K562 (cell line): ENCODE data around the gene HMGN1. TPM values are rescaled to one million over a fixed set of nuclear protein-coding genes. Genes with fewer than 3 reads are reported as not detected.

ENCODE experiments used
- ATAC-seq: fragments of 200-7000 bp; cut with Tn5 transposase; 3 replicates; pipeline ENCODE4 v1.9.1; 2020; ENCODE audit warnings: moderate library complexity
- BruUV-seq: library from RNA; stranded (reverse); fragments of 400-500 nt; replicated peaks from 2 replicates; lab custom pipeline; 2021; lab: Mats Ljungman, UMichigan
- CTCF ChIA-PET: fragments of 300-600 bp; formaldehyde crosslinking; extraction: SDS; loops from one replicate; lab custom pipeline; 2021; ENCODE audit warnings: low intra/inter-chr PET ratio; lab: Yijun Ruan, JAX
- POLR2A ChIA-PET: fragments of 300-600, 350-650 bp; sonication (Branson Sonifier 250); formaldehyde crosslinking; extraction: SDS; loops from one replicate; lab custom pipeline; 2021; ENCODE audit warnings: antibody characterized with exemption, inconsistent platforms; lab: Yijun Ruan, JAX
- DNase-seq, 4 experiments: peaks; one replicate each; pipeline versions ENCODE4 v3.0.0 to v3.0.0-alpha.2; 2011 to 2018; ENCODE audit warnings: low spot score in 3 of 4, mixed read lengths in 3 of 4; ENCODE audit errors: extremely low read depth in 1 of 4
- FAIRE-seq: peaks from 2 replicates; lab custom pipeline; 2011; peaks lifted over from hg19 to GRCh38; lab: Jason Lieb, UNC
- H2AFZ ChIP-seq: 2 replicates; pipeline ENCODE4 v1.6.0; 2011; ENCODE audit warnings: low read depth, low read length, control low read depth, inconsistent platforms
- H3K27ac ChIP-seq: fragments of 200-600 bp; 3 replicates; pipeline ENCODE4 v1.8.0; 2011; ENCODE audit warnings: low read depth, mild to moderate bottlenecking, control low read depth, inconsistent platforms, low read length, moderate library complexity, mixed read lengths; ENCODE audit errors: extremely low read depth
- H3K27me3 ChIP-seq, 2 experiments: fragments of 300-600 bp in 1 of 2; 2 replicates in 1 of 2; 3 replicates in 1 of 2; pipeline versions ENCODE4 v1.6.0 to v1.8.0; 2011; ENCODE audit warnings: inconsistent platforms in 2 of 2, low read length in 2 of 2, mild to moderate bottlenecking in 1 of 2, mixed read lengths in 1 of 2, moderate library complexity in 1 of 2; ENCODE audit not compliant: control insufficient read depth in 2 of 2, insufficient read depth in 2 of 2
- H3K36me3 ChIP-seq: fragments of 300-600 bp; 3 replicates; pipeline ENCODE4 v1.8.0; 2011; ENCODE audit warnings: mild to moderate bottlenecking, low read length, inconsistent platforms; ENCODE audit not compliant: control insufficient read depth, insufficient read depth
- H3K4me1 ChIP-seq, 2 experiments: fragments of 200-600 bp in 1 of 2; replicated peaks in 1 of 2; 2 replicates in 1 of 2; 3 replicates in 1 of 2; pipeline versions ENCODE4 v1.5.1 to v1.8.0; 2011; ENCODE audit warnings: inconsistent platforms in 2 of 2, low read length in 2 of 2, mild to moderate bottlenecking in 1 of 2, mixed read lengths in 1 of 2, moderate library complexity in 1 of 2; ENCODE audit not compliant: control insufficient read depth in 2 of 2, insufficient read depth in 2 of 2
- H3K4me2 ChIP-seq: 2 replicates; pipeline ENCODE4 v1.6.1; 2011; ENCODE audit warnings: low read length, control low read depth, inconsistent platforms, mixed read lengths; ENCODE audit not compliant: insufficient read depth
- H3K4me3 ChIP-seq: fragments of 200-600 bp; sonication (generic), shearing (Covaris generic); 2 replicates; pipeline ENCODE4 v1.5.1; 2016; ENCODE audit warnings: control low read depth, inconsistent platforms
- H3K79me2 ChIP-seq: fragments of 200-600 bp; 3 replicates; pipeline ENCODE4 v1.8.0; 2011; ENCODE audit warnings: low read length, inconsistent platforms; ENCODE audit not compliant: control insufficient read depth, insufficient read depth
- H3K9ac ChIP-seq, 2 experiments: 2 replicates each; pipeline versions ENCODE4 v1.6.0 to v1.6.1; 2011; ENCODE audit warnings: low read depth in 2 of 2, low read length in 2 of 2, control low read depth in 1 of 2, inconsistent platforms in 1 of 2, mild to moderate bottlenecking in 1 of 2, mixed read lengths in 1 of 2; ENCODE audit not compliant: insufficient read depth in 1 of 2
- H3K9me1 ChIP-seq: one replicate; pipeline ENCODE4 v1.6.0; 2011; ENCODE audit warnings: inconsistent platforms, mild to moderate bottlenecking, low read length, moderate library complexity; ENCODE audit not compliant: control insufficient read depth, insufficient read depth
- H3K9me3 ChIP-seq: replicated peaks from 2 replicates; pipeline ENCODE4 v1.5.1; 2011; ENCODE audit warnings: low read depth, low read length, inconsistent platforms; ENCODE audit not compliant: control insufficient read depth, insufficient read depth
- H4K20me1 ChIP-seq: replicated peaks from 2 replicates; pipeline ENCODE4 v1.6.1; 2011; ENCODE audit warnings: low read length, inconsistent platforms, mixed read lengths; ENCODE audit not compliant: control insufficient read depth, insufficient read depth
- HSF4 ChIP-seq: fragments of 250-450 bp; sonication (Bioruptor Pico); IDR thresholded peaks from 2 replicates; pipeline ENCODE4 v2.1.2; 2022; ENCODE audit warnings: mild to moderate bottlenecking, moderate library complexity, borderline replicate concordance
- ILK ChIP-seq: fragments of 450-650 bp; IDR thresholded peaks from 2 replicates; pipeline ENCODE4 v1.6.1; 2016; ENCODE audit warnings: missing genetic modification characterization, low read depth, mild to moderate bottlenecking, missing compliant biosample characterization, moderate library complexity, borderline replicate concordance
- LCOR ChIP-seq: sonication (generic); formaldehyde crosslinking; IDR thresholded peaks from 2 replicates; pipeline ENCODE4 v1.8.0; 2022; ENCODE audit warnings: mild to moderate bottlenecking, missing genetic modification reagents
- NKRF ChIP-seq: fragments of 450-650 bp; IDR thresholded peaks from 2 replicates; pipeline ENCODE4 v1.6.1; 2016; ENCODE audit warnings: borderline replicate concordance
- PBX2 ChIP-seq, 2 experiments: IDR thresholded peaks in 1 of 2; conservative IDR thresholded peaks in 1 of 2; 2 replicates each; pipeline ENCODE4 v1.6.1; 2016; ENCODE audit warnings: low read depth in 2 of 2, mild to moderate bottlenecking in 1 of 2, missing compliant biosample characterization in 1 of 2, missing genetic modification characterization in 1 of 2, moderate library complexity in 1 of 2
- VEZF1 ChIP-seq: fragments of 200-800 bp; sonication (Bioruptor generic); IDR thresholded peaks from 2 replicates; pipeline ENCODE4 v1.6.1; 2017; ENCODE audit warnings: missing genetic modification characterization, missing compliant biosample characterization
- ZNF24 ChIP-seq: fragments of 450-650 bp; IDR thresholded peaks from 2 replicates; pipeline ENCODE4 v1.6.1; 2016
- WGBS: fragments of 100-300 bp; shearing (Covaris generic); methylation state at CpG from one replicate; pipeline ENCODE4 v1.1.6; 2016; ENCODE audit warnings: low coverage, mixed read lengths; ENCODE audit not compliant: insufficient coverage; ENCODE audit errors: missing lambda C conversion rate; 5-methylcytosine and 5-hydroxymethylcytosine counted together
- in situ Hi-C: fragments of 300-500 bp; cut with MboI; formaldehyde crosslinking; loops from 4 replicates; pipeline ENCODE4 v1.15.0; 2018; ENCODE audit warnings: inconsistent platforms, mixed read lengths
- intact Hi-C: fragments of 100-400 bp; cut with micrococcal nuclease; formaldehyde crosslinking; loops from 2 replicates; pipeline ENCODE4 v1.14.2; 2022
- polyA plus RNA-seq, 8 experiments: library from polyadenylated mRNA; depleted of rRNA in 4 of 8; stranded (reverse) in 5 of 8; unstranded in 3 of 8; fragments of >200 nt; fragmentation: Nextera tagmentation in 2 of 8; fragmentation: Illumina TruSeq in 1 of 8; extraction: Ambion mirVana in 2 of 8; extraction: Trizol in 1 of 8; gene quantifications; 2 replicates each; pipeline versions ENCODE4 v1.2.1 to v1.2.3, GENCODE V29; 2011 to 2014; ENCODE audit warnings: inconsistent platforms in 1 of 8, missing spikeins in 1 of 8
- total RNA-seq, 7 experiments: library from RNA; depleted of rRNA in 6 of 7; stranded (reverse); fragments of >200 nt in 6 of 7; fragmentation: Illumina TruSeq in 2 of 7; extraction: Trizol in 2 of 7; gene quantifications; 2 replicates each; pipeline versions ENCODE4 v1.2.1 to v1.2.3, GENCODE V29; 2011 to 2021; ENCODE audit warnings: low replicate concordance in 1 of 7
- TF ChIP-seq, protein P1 (sequence below): fragments of 250-450 bp; sonication (Bioruptor Pico); IDR thresholded peaks from 2 replicates; pipeline ENCODE4 v1.5.1; 2021; ENCODE audit warnings: mild to moderate bottlenecking
- TF ChIP-seq, protein P2 (sequence below): IDR thresholded peaks from 2 replicates; pipeline ENCODE4 v1.6.1; 2011; ENCODE audit not compliant: insufficient read length; ENCODE audit errors: extremely low read depth

HMGN1 gene
- total and polyA plus RNA-seq, 9 of the 15 experiments (the other 6 are each of a cell fraction or from before 2014, with no cell fraction given), result 124 to 626 (median 498) TPM

DNA sequence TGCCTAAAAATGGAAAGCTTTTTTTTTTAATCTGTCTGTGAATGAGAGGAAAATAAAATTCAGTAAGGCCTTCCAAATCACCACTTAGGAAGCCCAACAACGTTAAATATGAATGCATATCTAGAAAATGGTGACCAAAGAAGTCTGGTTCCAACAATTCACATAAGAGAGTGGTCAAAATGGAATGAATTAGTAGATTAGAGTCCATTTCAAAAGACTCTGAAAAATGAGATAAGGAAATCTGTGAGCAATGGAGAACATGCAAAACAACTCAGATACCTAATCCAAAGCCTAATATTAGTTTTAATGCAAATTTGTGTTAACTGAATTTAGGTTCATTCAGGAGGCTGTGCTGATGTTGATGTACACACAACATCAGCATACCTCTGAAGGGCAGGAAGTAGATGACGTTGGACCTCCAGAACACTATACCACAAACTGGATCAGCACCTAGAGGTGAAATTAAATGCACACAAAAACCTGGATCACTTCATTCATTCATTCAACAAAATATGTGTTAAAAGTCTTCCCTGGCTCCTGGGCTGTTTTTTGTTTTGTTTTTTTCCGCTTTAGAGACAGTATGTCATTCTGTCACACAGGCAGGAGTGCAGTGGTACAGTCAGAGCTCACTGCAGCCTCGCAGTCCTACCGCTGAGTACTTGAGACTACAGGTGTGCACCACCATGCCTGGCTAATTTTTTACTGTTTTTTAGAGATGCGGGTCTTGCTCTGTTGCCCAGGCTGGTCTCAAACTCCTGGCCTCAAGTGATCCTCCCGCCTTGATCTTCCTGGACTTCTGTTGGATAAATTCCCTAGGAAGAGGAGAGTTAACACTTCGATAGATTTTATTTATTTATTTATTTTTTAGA lies 30.6 kb downstream of the HMGN1 start:
- ChIA-PET POLR2A (interaction anchor here (0.6 to 7.1 kb wide), 13 partner anchors 8 to 212 kb away, joined by 3 to 73 read pairs (median 6); partner anchors contain the start of genes HMGN1 and PSMG1), CTCF (no interaction called here)
- in situ Hi-C loops, result loop anchor here (5.0 kb wide), 1 partner anchor 69 kb away; no protein-coding TSS in a partner anchor
- FAIRE-seq (no peak), ATAC-seq (no peak), DNase-seq (no peak)
- H3K9me3 ChIP-seq, result 0 out of 2 replicates have a peak, but pooled peaks cover 2% of the 10 kb centered on the region
- 68% methylated on average over 8 of the region's 8 CpGs for WGBS
- no TSS peak for BruUV-seq
- H4K20me1 ChIP-seq, result no peaks in the 10 kb centered on the region
- H3K9me1 ChIP-seq, result no peaks in the 10 kb centered on the region
- H3K36me3 ChIP-seq, result no peaks in the 10 kb centered on the region
- intact Hi-C loops, result loop anchor here (10.0 kb wide), 1 partner anchor 134 kb away; the partner anchor contains the start of gene PSMG1
- H3K4me2 ChIP-seq, result peak overlapping the region; percentile 70
- peak overlapping the region; percentile 75; the same call in 2 of the 3 replicates for H3K27ac ChIP-seq
- H3K79me2 ChIP-seq, result peaks cover 14% of the 10 kb centered on the region
- peak overlapping the region; percentile 2 to 51; a peak in 3 of 4 replicates for H3K9ac ChIP-seq
- H2AFZ ChIP-seq, result peak overlapping the region; percentile 91
- no peak overlapping the region for H3K4me3 ChIP-seq
- no peaks in the 10 kb centered on the region for H3K27me3 ChIP-seq
- peaks cover 34 to 57% of the 10 kb centered on the region in 2 experiments for H3K4me1 ChIP-seq
- TF ChIP-seq PBX2 (CRISPR knock-in tag; IDR thresholded peaks at IDR 0.05; ENCODE audit: low read depth), result no peak
- 0 out of 2 replicates have a peak, but pooled peaks have one; percentile 17 for TF ChIP-seq PBX2 (tag; conservative IDR thresholded peaks at IDR 0.05; ENCODE audit: low read depth)
- TF ChIP-seq VEZF1 (CRISPR knock-in tag), result no peak
- no peak for TF ChIP-seq NKRF
- TF ChIP-seq, protein P1, sequence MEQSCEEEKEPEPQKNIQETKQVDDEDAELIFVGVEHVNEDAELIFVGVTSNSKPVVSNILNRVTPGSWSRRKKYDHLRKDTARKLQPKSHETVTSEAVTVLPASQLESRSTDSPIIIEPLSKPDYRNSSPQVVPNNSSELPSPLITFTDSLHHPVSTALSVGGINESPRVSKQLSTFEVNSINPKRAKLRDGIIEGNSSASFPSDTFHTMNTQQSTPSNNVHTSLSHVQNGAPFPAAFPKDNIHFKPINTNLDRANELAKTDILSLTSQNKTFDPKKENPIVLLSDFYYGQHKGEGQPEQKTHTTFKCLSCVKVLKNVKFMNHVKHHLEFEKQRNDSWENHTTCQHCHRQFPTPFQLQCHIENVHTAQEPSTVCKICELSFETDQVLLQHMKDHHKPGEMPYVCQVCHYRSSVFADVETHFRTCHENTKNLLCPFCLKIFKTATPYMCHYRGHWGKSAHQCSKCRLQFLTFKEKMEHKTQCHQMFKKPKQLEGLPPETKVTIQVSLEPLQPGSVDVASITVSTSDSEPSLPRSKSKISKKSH (CRISPR knock-in tag), result no peak
- TF ChIP-seq, protein P2, sequence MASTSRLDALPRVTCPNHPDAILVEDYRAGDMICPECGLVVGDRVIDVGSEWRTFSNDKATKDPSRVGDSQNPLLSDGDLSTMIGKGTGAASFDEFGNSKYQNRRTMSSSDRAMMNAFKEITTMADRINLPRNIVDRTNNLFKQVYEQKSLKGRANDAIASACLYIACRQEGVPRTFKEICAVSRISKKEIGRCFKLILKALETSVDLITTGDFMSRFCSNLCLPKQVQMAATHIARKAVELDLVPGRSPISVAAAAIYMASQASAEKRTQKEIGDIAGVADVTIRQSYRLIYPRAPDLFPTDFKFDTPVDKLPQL, result no peak
- TF ChIP-seq LCOR (CRISPR knock-in tag), result no peak
- peak; percentile 91 for TF ChIP-seq ZNF24
- TF ChIP-seq ILK, result 0 out of 2 replicates have a peak, but pooled peaks have one; percentile 45
- 0 out of 2 replicates have a peak, but pooled peaks have one; percentile 19 for TF ChIP-seq HSF4 (CRISPR knock-in tag)
